Mammary epithelial cell (primary cell): ENCODE results near the gene SEMA3D.

Experiments
- EZH2 ChIP-seq: IDR thresholded peaks from 2 replicates; pipeline ENCODE4 v1.6.1; 2012; ENCODE audit warnings: low read length, inconsistent platforms, borderline replicate concordance
- TF ChIP-seq, protein P1 (sequence below), 2 donors: IDR thresholded peaks in 1 of 2; conservative IDR thresholded peaks in 1 of 2; 2 replicates each; pipeline ENCODE4 v1.5.1; 2011 to 2012; ENCODE audit warnings: inconsistent platforms in 2 of 2, low read length in 2 of 2, mild to moderate bottlenecking in 2 of 2, control low read depth in 1 of 2, low read depth in 1 of 2; ENCODE audit not compliant: insufficient read depth in 1 of 2; ENCODE audit errors: extremely low read depth in 1 of 2

- TF ChIP-seq, protein P1, sequence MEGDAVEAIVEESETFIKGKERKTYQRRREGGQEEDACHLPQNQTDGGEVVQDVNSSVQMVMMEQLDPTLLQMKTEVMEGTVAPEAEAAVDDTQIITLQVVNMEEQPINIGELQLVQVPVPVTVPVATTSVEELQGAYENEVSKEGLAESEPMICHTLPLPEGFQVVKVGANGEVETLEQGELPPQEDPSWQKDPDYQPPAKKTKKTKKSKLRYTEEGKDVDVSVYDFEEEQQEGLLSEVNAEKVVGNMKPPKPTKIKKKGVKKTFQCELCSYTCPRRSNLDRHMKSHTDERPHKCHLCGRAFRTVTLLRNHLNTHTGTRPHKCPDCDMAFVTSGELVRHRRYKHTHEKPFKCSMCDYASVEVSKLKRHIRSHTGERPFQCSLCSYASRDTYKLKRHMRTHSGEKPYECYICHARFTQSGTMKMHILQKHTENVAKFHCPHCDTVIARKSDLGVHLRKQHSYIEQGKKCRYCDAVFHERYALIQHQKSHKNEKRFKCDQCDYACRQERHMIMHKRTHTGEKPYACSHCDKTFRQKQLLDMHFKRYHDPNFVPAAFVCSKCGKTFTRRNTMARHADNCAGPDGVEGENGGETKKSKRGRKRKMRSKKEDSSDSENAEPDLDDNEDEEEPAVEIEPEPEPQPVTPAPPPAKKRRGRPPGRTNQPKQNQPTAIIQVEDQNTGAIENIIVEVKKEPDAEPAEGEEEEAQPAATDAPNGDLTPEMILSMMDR (conservative IDR thresholded peaks at IDR 0.05 in 1 of 2, IDR thresholded peaks at IDR 0.05 in 1 of 2; ENCODE audit: extremely low read depth in 1 of 2, insufficient read depth in 1 of 2, low read depth in 1 of 2, low read length in 2 of 2): no peak
- TF ChIP-seq EZH2: no peak
Observed at GRCh38 chr7:85014936-85015660, 171.8 kb downstream of the SEMA3D start.
